SK-N-SH (cell line): ENCODE results near the gene RAB15. TPM values are rescaled to one million over a fixed set of nuclear protein-coding genes. Genes with fewer than 3 reads are reported as not detected.
A peak's percentile ranks its signal among the peaks of the same experiment; 100 is the strongest.

Source experiments
- CTCF ChIA-PET: fragments of 300-600, 350-600 bp; formaldehyde crosslinking; extraction: SDS; loops from one replicate; lab custom pipeline; 2021; lab: Yijun Ruan, JAX
- POLR2A ChIA-PET: fragments of 350-600 bp; sonication (Branson Sonifier 250); formaldehyde crosslinking; extraction: SDS; loops from one replicate; lab custom pipeline; 2020; ENCODE audit warnings: antibody characterized with exemption, inconsistent platforms; lab: Yijun Ruan, JAX
- DNase-seq: peaks from one replicate; pipeline ENCODE4 v3.0.0; 2012
- H2AFZ ChIP-seq: fragments of 200-600 bp; sonication (generic); 2 replicates; pipeline ENCODE4 v1.8.1; 2016; ENCODE audit warnings: antibody characterized with exemption, mild to moderate bottlenecking, low read depth
- H3F3A ChIP-seq: fragments of 200-600 bp; sonication (generic); replicated peaks from 2 replicates; pipeline ENCODE3; 2016; ENCODE audit warnings: antibody characterized with exemption, mild to moderate bottlenecking; ENCODE audit not compliant: insufficient read depth
- H3K27ac ChIP-seq, 2 experiments: fragments of 200-500 bp in 1 of 2; fragments of 200-600 bp in 1 of 2; sonication (Bioruptor generic) in 1 of 2; sonication (generic), shearing (Covaris generic) in 1 of 2; 2 replicates each; pipeline versions ENCODE4 v1.5.1 to v1.6.1; 2014 to 2016; ENCODE audit warnings: low read depth in 2 of 2, inconsistent platforms in 1 of 2, low read length in 1 of 2, mild to moderate bottlenecking in 1 of 2, mixed read lengths in 1 of 2
- H3K27me3 ChIP-seq: fragments of 200-600 bp; sonication (generic), shearing (Covaris generic); 2 replicates; pipeline ENCODE4 v1.6.1; 2016; ENCODE audit warnings: mixed run types; ENCODE audit not compliant: insufficient read depth
- H3K36me3 ChIP-seq, 2 experiments: fragments of 200-500 bp in 1 of 2; fragments of 200-600 bp in 1 of 2; sonication (Bioruptor generic) in 1 of 2; sonication (generic) in 1 of 2; replicated peaks in 1 of 2; 2 replicates each; pipeline versions ENCODE3 to v1.5.1; 2014 to 2016; ENCODE audit warnings: low read length in 1 of 2, mild to moderate bottlenecking in 1 of 2; ENCODE audit not compliant: insufficient read depth in 2 of 2, control insufficient read depth in 1 of 2
- H3K4me1 ChIP-seq, 2 experiments: fragments of 200-500 bp in 1 of 2; fragments of 200-600 bp in 1 of 2; sonication (Bioruptor generic) in 1 of 2; sonication (generic), shearing (Covaris generic) in 1 of 2; 2 replicates each; pipeline versions ENCODE4 v1.5.1 to v1.6.1; 2014 to 2016; ENCODE audit warnings: low read depth in 1 of 2, low read length in 1 of 2, mixed run types in 1 of 2; ENCODE audit not compliant: insufficient read depth in 2 of 2, control insufficient read depth in 1 of 2
- H3K4me2 ChIP-seq: fragments of 200-600 bp; sonication (generic), shearing (Covaris generic); 2 replicates; pipeline ENCODE4 v1.6.1; 2017; ENCODE audit warnings: mixed run types
- H3K4me3 ChIP-seq, 2 experiments: fragments of 200-500 bp in 1 of 2; fragments of 200-600 bp in 1 of 2; sonication (Bioruptor generic) in 1 of 2; sonication (generic), shearing (Covaris generic) in 1 of 2; 2 replicates each; pipeline versions ENCODE4 v1.5.1 to v1.8.1; 2014 to 2016; ENCODE audit warnings: low read depth in 2 of 2, inconsistent platforms in 1 of 2, low read length in 1 of 2, mild to moderate bottlenecking in 1 of 2, mixed read lengths in 1 of 2, moderate library complexity in 1 of 2
- H3K79me2 ChIP-seq: fragments of 200-600 bp; sonication (generic); 2 replicates; pipeline ENCODE4 v1.8.1; 2017; ENCODE audit warnings: mild to moderate bottlenecking; ENCODE audit not compliant: insufficient read depth
- H3K9ac ChIP-seq: fragments of 200-600 bp; sonication (generic); 2 replicates; pipeline ENCODE4 v1.6.1; 2017; ENCODE audit warnings: mixed run types
- H3K9me2 ChIP-seq: fragments of 200-600 bp; sonication (generic); 2 replicates; pipeline ENCODE4 v1.6.1; 2017; ENCODE audit warnings: mixed run types
- H3K9me3 ChIP-seq: fragments of 200-600 bp; sonication (generic); 2 replicates; pipeline ENCODE4 v1.6.1; 2017; ENCODE audit warnings: mixed run types, mild to moderate bottlenecking, moderate library complexity
- H4K20me1 ChIP-seq: fragments of 200-600 bp; sonication (generic); 2 replicates; pipeline ENCODE4 v1.6.1; 2017; ENCODE audit warnings: mild to moderate bottlenecking, mixed run types; ENCODE audit not compliant: insufficient read depth
- EZH2phosphoT487 ChIP-seq: fragments of 200-600 bp; sonication (generic); IDR thresholded peaks from 2 replicates; pipeline ENCODE4 v1.6.1; 2017; ENCODE audit warnings: low read depth, mixed run types, mild to moderate bottlenecking, antibody characterized with exemption, moderate library complexity, borderline replicate concordance
- FOXM1 ChIP-seq: IDR thresholded peaks from 2 replicates; pipeline ENCODE4 v1.4.0; 2012; ENCODE audit warnings: low read depth, mild to moderate bottlenecking
- GABPA ChIP-seq: IDR thresholded peaks from 2 replicates; pipeline ENCODE4 v1.4.0; 2012; ENCODE audit warnings: low read depth, mild to moderate bottlenecking
- JUND ChIP-seq: IDR thresholded peaks from 2 replicates; pipeline ENCODE4 v1.4.0; 2012
- MEF2A ChIP-seq: IDR thresholded peaks from 2 replicates; pipeline ENCODE4 v1.4.0; 2012; ENCODE audit warnings: low read depth, borderline replicate concordance
- MXI1 ChIP-seq: IDR thresholded peaks from 2 replicates; pipeline ENCODE4 v1.6.1; 2012; ENCODE audit warnings: mild to moderate bottlenecking, low read depth, low read length, improper control_type of control experiment
- POLR2AphosphoS5 ChIP-seq: IDR thresholded peaks from 2 replicates; pipeline ENCODE4 v1.6.1; 2012; ENCODE audit warnings: low read depth, low read length
- RXRA ChIP-seq: IDR thresholded peaks from 2 replicates; pipeline ENCODE4 v1.4.0; 2012; ENCODE audit warnings: low read depth, mild to moderate bottlenecking, borderline replicate concordance
- SIN3A ChIP-seq: IDR thresholded peaks from 2 replicates; pipeline ENCODE4 v1.6.1; 2012; ENCODE audit warnings: low read depth, mild to moderate bottlenecking, low read length, moderate library complexity, borderline replicate concordance
- TCF12 ChIP-seq: IDR thresholded peaks from 2 replicates; pipeline ENCODE4 v1.4.0; 2012
- TEAD4 ChIP-seq: IDR thresholded peaks from 2 replicates; pipeline ENCODE4 v1.4.0; 2012; ENCODE audit warnings: mild to moderate bottlenecking, borderline replicate concordance; ENCODE audit not compliant: insufficient read depth
- WGBS: methylation state at CpG from one replicate; pipeline ENCODE4 v1.1.6; 2017; ENCODE audit warnings: low lambda C conversion rate; 5-methylcytosine and 5-hydroxymethylcytosine counted together
- polyA plus RNA-seq, 3 experiments: library from polyadenylated mRNA; depleted of rRNA; stranded (reverse); fragments of >200 nt; gene quantifications; 2 replicates each; pipeline ENCODE4 v1.2.3, GENCODE V29; 2012
- TF ChIP-seq, protein P1 (sequence below): IDR thresholded peaks from 2 replicates; pipeline ENCODE4 v1.4.0; 2012; ENCODE audit warnings: low read depth, borderline replicate concordance
- TF ChIP-seq, protein P2 (sequence below): IDR thresholded peaks from 2 replicates; pipeline ENCODE4; 2012
- TF ChIP-seq, protein P3 (sequence below): fragments of 150-350 bp; IDR thresholded peaks from 2 replicates; pipeline ENCODE4 v1.6.1; 2016; ENCODE audit warnings: mild to moderate bottlenecking, low read depth, low read length

Gene RAB15
- polyA plus RNA-seq, 1 of the 3 experiments (the other 2 are of a cell fraction), result 14.2 TPM

DNA sequence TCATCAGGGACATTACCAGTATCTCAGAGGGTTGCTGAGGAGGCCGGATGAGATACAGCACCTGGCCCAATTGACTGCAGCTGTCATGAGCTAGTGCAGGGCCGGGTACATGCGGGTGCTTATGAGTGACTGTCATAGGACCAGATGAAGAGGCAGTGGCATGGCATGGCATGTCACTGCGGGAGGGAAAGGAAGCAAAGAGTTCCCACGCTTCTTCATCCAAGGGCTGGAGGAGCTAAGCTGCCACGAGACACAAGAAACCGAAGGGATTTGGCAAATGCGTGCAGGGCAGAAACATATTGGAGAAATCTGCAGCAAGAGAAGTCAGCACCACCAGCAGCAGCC is 18.9 kb downstream of the RAB15 start (continued):
- TF ChIP-seq, protein P1, sequence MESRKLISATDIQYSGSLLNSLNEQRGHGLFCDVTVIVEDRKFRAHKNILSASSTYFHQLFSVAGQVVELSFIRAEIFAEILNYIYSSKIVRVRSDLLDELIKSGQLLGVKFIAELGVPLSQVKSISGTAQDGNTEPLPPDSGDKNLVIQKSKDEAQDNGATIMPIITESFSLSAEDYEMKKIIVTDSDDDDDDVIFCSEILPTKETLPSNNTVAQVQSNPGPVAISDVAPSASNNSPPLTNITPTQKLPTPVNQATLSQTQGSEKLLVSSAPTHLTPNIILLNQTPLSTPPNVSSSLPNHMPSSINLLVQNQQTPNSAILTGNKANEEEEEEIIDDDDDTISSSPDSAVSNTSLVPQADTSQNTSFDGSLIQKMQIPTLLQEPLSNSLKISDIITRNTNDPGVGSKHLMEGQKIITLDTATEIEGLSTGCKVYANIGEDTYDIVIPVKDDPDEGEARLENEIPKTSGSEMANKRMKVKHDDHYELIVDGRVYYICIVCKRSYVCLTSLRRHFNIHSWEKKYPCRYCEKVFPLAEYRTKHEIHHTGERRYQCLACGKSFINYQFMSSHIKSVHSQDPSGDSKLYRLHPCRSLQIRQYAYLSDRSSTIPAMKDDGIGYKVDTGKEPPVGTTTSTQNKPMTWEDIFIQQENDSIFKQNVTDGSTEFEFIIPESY, result no peak
- TF ChIP-seq TCF12, result no peak
- no peak for TF ChIP-seq FOXM1
- TF ChIP-seq POLR2AphosphoS5, result no peak
- no peak for TF ChIP-seq TEAD4
- no peak for TF ChIP-seq RXRA

DNA sequence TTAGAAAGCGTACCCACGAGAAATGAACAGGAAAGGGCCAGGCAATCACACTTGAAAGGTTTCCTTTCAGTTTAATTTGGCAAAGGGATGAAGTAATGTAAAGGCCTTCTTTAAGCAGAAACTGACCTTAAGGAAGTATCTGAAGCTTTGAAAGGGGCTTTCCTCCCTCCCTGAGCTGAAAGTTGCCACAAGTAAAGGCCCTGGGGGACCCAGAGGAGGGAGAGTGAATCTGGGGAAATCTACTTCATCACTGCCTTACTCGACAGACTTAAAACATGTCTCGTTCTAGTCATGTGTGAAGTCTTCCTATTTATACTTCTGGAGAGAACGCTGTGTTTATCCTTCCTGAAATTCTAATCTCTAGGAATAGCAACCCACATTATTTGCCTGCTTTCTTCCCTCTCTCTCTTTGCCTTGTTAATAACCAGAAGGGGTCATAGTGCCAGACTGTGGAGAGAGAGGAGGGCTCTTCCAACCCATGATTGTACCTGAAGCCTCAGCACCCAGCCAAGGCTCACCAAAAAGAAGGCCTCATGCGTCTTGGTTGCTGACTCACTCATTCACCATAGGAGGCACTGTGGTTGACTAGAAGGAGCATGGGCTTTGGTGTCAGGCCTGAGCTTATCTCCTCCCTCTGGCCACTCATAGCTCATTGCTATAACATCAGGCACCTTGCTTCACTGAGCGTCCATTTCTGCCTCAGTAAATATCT is 19.4 kb downstream of the RAB15 start:
- Histone ChIP-seq H3K9ac (no peak overlapping the region), H3K4me1 (peaks cover 0 to 30% of the 10 kb centered on the region in 2 experiments; a peak in 2 of 4 replicates), H3K27ac (peak overlapping the region in 1 of 2 experiments; percentile 11; a peak in 2 of 4 replicates), H3K9me2 (no peaks in the 10 kb centered on the region), H4K20me1 (no peaks in the 10 kb centered on the region), H3K9me3 (no peaks in the 10 kb centered on the region), H3K79me2 (no peaks in the 10 kb centered on the region), H2AFZ (no peak overlapping the region), H3F3A (no peaks in the 10 kb centered on the region), H3K4me2 (no peak overlapping the region), H3K36me3 (peaks cover 0 to 13% of the 10 kb centered on the region in 2 experiments), H3K4me3 (no peak overlapping the region), H3K27me3 (no peaks in the 10 kb centered on the region)
- ChIA-PET CTCF (interaction anchor here (0.7 to 2.3 kb wide), 5 partner anchors 9 to 67 kb away, joined by 3 to 7 read pairs (median 3); no protein-coding TSS in a partner anchor), POLR2A (no interaction called here)
- WGBS, result 88% methylated on average over 7 of the region's 7 CpGs
- TF ChIP-seq, protein P2, sequence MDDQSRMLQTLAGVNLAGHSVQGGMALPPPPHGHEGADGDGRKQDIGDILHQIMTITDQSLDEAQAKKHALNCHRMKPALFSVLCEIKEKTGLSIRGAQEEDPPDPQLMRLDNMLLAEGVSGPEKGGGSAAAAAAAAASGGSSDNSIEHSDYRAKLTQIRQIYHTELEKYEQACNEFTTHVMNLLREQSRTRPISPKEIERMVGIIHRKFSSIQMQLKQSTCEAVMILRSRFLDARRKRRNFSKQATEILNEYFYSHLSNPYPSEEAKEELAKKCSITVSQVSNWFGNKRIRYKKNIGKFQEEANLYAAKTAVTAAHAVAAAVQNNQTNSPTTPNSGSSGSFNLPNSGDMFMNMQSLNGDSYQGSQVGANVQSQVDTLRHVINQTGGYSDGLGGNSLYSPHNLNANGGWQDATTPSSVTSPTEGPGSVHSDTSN, result no peak
- TF ChIP-seq TCF12 (no peak), MEF2A (no peak), MXI1 (no peak), GABPA (no peak), JUND (no peak), SIN3A (no peak), EZH2phosphoT487 (no peak)
- TF ChIP-seq, protein P3, sequence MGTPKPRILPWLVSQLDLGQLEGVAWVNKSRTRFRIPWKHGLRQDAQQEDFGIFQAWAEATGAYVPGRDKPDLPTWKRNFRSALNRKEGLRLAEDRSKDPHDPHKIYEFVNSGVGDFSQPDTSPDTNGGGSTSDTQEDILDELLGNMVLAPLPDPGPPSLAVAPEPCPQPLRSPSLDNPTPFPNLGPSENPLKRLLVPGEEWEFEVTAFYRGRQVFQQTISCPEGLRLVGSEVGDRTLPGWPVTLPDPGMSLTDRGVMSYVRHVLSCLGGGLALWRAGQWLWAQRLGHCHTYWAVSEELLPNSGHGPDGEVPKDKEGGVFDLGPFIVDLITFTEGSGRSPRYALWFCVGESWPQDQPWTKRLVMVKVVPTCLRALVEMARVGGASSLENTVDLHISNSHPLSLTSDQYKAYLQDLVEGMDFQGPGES, result no peak
- DNase-seq, result no peak
